HG03558 (cell line): ENCODE measurements around the gene COL23A1.

Experiments
- ATAC-seq: cut with Tn5 transposase; IDR thresholded peaks from one replicate; pipeline ENCODE4 v1.9.1; 2021; ENCODE audit warnings: moderate number of reproducible peaks; ENCODE audit not compliant: unreplicated experiment; ENCODE audit errors: extremely low read depth

COL23A1 gene

DNA sequence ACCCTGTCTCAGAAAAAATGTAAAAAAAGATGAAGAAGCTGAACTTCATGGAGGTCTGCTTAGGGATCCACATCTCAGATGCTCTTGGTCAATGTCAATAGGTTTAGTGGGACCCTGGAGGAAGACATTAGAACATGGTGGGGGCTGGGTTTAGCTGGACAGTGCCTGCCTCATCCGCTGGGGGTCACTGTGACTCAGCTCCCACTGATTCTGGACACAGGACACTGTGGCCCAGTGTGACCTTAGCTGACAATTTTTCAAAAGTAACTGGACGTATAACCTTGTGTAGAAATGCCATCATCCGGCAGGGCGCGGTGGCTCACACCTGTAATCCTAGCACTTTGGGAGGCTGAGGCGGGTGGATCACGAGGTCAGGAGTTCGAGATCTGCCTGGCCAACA lies 393.2 kb downstream of the COL23A1 start:
- ATAC-seq = no peak

DNA sequence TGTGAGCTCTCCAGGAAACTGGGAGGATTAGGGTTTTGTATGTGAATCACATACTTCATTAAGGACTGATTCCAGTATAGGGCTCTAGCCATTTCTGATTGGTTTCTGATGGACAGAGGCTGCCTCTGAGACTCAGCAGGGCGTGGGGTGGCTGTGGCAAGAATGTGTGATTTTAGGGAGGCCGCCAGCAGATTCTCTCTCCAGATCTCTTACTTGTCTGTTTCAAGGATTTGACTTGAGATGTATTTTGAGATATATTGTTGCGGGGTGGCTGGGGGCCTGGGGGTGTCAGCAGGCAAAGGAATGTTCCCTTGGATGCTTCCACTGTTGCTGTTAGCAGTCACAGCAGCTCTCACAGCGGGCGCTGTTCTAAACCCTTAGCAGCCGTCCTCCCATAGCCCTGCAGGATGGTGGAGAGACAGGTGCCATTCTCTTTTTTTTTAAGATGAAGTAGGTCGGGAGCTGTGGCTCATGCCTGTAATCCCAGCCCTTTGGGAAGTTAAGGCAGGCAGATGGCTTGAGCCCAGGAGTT lies 393.8 kb downstream of the COL23A1 start:
- no peak for ATAC-seq

DNA sequence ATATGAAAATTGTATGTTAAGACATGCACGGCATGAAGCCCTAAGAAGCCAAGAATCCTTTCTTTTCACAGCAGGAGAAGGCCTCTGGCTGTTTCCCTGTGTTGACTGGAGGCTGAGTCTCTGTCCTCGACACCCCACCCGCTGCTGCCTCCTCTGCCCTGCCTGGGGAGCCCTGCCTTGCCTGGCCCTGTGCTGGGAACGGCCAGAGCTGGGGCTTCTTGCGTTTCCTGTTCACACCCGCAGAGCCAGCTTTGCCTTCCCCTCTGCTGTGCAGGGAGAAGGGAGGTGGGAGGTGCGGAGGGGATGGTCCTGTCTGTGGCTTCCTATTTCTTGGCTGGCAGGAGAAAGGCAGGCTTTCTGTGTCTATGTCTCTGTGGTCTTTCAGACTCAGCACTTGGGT lies 396.2 kb downstream of the COL23A1 start:
- ATAC-seq = no peak

DNA sequence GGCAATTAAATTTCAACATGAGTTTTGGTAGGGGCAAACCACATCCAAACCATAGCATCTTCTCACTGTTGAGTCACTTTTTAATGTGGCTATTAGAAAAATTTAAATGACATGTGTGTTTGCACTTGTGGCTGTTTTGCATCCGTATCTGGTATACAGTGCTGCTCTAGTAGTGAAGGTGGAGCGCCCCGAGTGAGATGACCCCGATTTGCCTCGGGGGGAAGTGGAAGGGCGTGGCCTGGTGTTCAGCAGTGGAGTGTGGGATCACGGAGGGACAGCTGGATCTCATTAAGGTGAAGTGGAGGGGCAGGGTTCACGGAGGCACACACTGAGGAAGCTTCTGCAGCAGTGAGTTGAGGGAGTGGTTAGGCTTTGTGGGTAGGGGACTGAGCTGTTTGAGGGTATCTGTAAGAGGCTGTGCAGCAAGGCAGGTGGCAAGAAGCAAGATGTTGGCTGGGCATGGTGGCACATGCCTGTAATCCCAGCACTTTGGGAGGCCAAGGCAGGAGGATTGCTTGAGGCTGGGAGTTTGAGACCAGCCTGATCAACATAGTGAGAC lies 396.9 kb downstream of the COL23A1 start:
- ATAC-seq = no peak

DNA sequence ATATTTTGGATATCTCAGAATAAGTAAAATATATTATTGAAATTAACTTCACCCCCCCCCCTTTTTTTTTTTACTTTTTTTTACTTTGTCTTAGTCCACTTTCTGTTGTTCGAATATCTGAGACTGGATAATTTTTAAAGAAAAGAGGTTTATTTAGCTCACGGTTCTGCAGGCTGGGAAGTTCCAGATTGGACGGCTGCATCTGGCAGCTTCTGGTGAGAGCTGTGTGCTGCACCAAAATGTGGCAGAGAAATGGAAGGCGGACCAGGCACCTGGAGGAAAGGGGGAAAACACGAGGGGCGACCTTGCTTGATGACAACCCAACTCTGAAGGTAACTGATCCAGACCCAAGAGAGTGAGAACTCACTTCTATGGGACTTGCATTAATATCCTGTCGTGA lies 397.4 kb downstream of the COL23A1 start:
- no peak for ATAC-seq

DNA sequence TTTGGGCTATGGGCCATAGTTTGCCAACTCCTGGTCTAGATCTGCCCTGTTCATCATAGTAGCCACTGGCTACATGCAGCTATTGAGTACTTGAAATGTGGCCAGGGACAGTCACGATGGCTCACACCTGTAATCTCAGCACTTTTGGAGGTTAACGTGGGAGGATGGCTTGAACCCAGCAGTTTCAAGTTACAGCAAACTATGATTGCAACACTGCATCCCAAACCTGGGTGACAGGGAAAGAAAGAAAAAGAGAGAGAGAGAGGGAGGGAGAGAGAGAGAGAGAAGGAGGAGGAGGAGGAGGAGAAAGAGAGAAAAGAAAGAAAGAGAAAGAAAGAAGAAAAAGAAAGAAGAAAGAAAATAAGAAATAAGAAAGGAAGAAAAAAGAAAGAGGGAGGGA lies 397.9 kb downstream of the COL23A1 start:
- ATAC-seq = no peak

DNA sequence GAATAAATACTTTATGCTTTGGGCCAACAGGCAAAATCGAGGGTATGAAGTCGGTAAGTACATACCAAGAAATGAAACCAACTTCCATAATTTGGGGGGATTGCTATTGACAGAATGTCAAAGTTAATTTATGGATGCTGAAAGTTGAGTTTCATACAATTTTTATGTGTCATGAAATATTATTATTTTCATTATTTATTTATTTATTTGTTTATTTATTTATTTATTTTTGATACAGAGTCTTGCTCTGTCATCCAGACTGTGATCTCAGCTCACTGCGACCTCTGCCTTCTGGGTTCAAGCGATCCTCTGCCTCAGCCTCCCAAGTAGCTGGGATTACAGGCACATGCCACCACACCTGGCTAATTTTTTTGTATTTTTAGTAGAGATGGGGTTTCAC lies 398.5 kb downstream of the COL23A1 start:
- no peak for ATAC-seq

DNA sequence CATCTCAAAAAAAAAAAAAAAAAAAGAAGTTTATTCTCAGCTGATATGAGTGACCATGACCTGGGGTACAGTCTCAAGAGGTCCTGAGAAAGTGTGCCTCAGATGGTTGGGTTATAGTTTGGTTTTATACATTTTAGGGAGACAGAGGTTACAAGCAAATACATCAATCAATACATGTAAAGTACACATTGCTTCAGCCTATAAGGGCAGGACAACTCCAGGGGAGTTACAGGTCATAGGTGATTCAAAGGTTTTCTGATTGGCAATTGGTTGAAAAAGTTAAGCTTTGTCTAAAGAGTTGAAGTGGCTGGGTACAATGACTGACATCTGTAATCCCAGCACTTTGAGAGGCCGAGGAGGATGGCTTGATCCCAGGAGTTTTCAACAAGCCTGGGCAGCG lies 400.8 kb downstream of the COL23A1 start:
- no peak for ATAC-seq
